ENCODE data around the gene PNMA1.

PNMA1 gene

DNA sequence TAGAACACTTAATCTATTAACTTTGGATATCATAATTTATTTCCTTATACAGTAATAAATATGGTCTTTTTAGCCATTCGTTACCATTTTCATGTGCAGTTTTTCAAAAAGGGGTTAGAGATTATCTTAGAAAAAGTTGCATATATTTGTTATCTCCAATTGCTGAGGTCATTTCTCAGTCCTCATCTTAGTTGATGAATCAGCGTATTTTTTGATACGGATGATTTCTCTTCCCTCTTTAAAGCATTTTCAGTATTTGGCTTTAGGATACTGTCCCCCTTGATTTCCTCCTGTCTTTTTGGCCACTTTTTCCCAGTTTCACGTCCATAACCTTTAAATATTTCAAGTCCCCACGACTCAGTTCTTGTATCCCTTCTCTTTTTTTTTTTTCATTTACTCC lies 47.6 kb downstream of the PNMA1 start:
- no peaks in the 10 kb centered on the region for H3K9me3 ChIP-seq (ENCODE audit: low read length)
- no peaks in the 10 kb centered on the region for H3K4me1 ChIP-seq (ENCODE audit: insufficient read depth, low read length)
- no peaks in the 10 kb centered on the region for H3K36me3 ChIP-seq (ENCODE audit: insufficient read depth, low read length)
- no peak overlapping the region for H3K9ac ChIP-seq (ENCODE audit: low read length)
- no peak overlapping the region for H3K4me3 ChIP-seq (ENCODE audit: low read depth in 1 of 2, low read length in 2 of 2)
- no peak overlapping the region for H3K27ac ChIP-seq (ENCODE audit: low read depth, low read length)
- no peaks in the 10 kb centered on the region for H3K27me3 ChIP-seq (ENCODE audit: control insufficient read depth in 1 of 2, insufficient read depth in 2 of 2, low read length in 2 of 2)

DNA sequence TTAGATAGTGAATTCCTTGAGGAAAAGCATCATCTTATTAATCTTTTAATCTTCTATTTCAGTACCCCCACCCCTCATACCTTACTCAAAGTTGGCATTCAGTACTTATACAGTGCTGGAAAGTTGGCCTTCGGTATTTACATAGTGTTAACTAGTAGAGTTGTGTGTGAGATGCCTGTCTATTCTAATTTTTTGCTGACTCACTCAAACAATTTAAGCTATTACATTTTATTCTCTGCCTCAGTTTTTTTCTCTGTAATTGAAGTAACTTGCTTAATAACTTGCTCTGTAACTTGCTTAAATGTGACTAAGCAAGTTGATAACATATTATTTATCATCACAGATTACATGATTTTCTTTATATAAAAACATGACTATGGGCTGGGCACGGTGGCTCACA lies 49.1 kb downstream of the PNMA1 start:
- no peak overlapping the region for H3K4me3 ChIP-seq (ENCODE audit: low read depth in 1 of 2, low read length in 2 of 2)

DNA sequence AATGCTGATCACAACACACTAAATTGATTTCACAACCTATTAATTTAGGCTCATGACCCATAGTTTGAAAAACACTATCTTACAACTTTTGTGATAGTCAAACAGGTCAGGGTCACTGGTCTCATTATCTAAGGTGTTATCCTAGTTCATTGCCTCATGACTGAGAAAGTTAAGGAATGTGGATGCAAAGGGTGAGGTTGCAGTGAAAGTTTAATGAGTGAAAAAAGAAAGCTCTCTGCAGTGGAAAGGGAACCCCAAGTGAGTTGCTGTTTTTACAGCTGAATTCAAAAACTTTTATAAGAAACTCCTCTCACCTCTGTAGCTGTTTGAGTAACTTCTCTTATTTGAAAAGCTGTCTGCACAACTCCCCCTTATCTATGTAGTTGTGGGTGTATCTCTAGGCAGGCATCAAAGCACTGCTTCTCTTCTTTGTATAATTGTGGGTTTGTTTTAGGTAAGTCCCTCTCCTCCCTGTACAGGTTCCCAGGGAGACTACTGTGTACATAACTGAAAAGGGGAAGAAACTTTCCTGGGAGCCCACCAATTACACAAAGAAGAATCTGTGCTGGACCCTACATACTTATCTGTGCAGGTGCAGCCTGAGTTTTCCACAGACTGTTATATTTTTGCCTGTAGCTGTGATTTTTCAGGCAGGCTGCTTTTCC lies 50.5 kb downstream of the PNMA1 start:
- Histone ChIP-seq H3K9ac (ENCODE audit: low read length) (no peak overlapping the region), H3K36me3 (ENCODE audit: insufficient read depth, low read length) (no peaks in the 10 kb centered on the region), H3K27ac (ENCODE audit: low read depth, low read length) (no peak overlapping the region), H3K4me1 (ENCODE audit: insufficient read depth, low read length) (no peaks in the 10 kb centered on the region), H3K4me3 (ENCODE audit: low read depth in 1 of 2, low read length in 2 of 2) (no peak overlapping the region), H3K9me3 (ENCODE audit: low read length) (no peaks in the 10 kb centered on the region), H3K27me3 (ENCODE audit: control insufficient read depth in 1 of 2, insufficient read depth in 2 of 2, low read length in 2 of 2) (no peaks in the 10 kb centered on the region)

More for the DNA sequence above, 49.1 kb downstream of the PNMA1 start:
- Histone ChIP-seq H3K27ac (ENCODE audit: low read depth, low read length) (no peak overlapping the region), H3K9ac (ENCODE audit: low read length) (no peak overlapping the region), H3K36me3 (ENCODE audit: insufficient read depth, low read length) (no peaks in the 10 kb centered on the region), H3K9me3 (ENCODE audit: low read length) (no peaks in the 10 kb centered on the region), H3K27me3 (ENCODE audit: control insufficient read depth in 1 of 2, insufficient read depth in 2 of 2, low read length in 2 of 2) (no peaks in the 10 kb centered on the region), H3K4me1 (ENCODE audit: insufficient read depth, low read length) (no peaks in the 10 kb centered on the region)

DNA sequence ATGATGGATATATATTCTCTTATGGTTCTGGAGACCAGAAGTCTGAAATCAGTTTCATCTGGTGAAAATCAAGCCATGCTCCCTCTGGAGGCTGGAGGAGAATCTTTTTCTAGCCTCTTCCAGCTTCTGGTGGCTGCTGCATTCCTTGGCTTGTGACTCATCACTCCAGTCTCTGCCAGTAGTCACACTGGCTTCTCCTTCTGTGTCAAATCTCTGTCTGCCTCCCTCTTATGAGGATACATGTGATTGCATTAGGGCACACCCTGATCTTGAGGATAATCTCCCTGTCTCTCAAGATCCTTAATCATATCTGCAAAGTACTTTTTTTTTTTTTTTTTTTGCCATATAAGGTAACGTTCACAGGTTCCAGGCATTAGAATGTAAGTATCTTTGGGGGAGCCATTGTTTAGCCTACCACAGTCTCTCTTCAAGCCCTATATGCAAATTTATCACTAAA lies 51.7 kb downstream of the PNMA1 start:
- H3K27me3 ChIP-seq (ENCODE audit: control insufficient read depth in 1 of 2, insufficient read depth in 2 of 2, low read length in 2 of 2): no peaks in the 10 kb centered on the region
- H3K27ac ChIP-seq (ENCODE audit: low read depth, low read length): no peak overlapping the region
- no peaks in the 10 kb centered on the region for H3K9me3 ChIP-seq (ENCODE audit: low read length)

DNA sequence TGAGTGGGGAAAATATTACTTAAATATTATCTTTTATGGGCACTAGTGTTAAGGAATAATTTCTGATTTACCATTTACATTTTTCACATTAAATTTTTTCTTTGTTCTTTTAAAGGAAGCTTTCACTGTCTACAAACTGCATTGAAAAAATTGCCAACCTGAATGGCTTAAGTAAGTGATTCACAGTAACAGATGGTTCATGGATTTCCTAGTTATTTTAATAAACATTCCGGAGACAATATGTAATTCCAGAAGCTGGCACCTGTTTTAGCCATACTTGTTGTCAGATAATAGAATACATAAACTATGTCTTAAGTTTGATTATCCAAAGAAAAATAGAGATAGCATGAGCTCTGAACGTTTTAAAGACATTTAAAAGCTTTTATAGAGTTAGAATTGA lies 52.3 kb downstream of the PNMA1 start:
- H3K36me3 ChIP-seq (ENCODE audit: insufficient read depth, low read length): no peaks in the 10 kb centered on the region

More for the DNA sequence above, 51.7 kb downstream of the PNMA1 start:
- H3K9ac ChIP-seq (ENCODE audit: low read length): no peak overlapping the region
- no peak overlapping the region for H3K4me3 ChIP-seq (ENCODE audit: low read depth in 1 of 2, low read length in 2 of 2)
- no peaks in the 10 kb centered on the region for H3K4me1 ChIP-seq (ENCODE audit: insufficient read depth, low read length)
- no peaks in the 10 kb centered on the region for H3K36me3 ChIP-seq (ENCODE audit: insufficient read depth, low read length)

More for the DNA sequence above, 52.3 kb downstream of the PNMA1 start:
- Histone ChIP-seq H3K9me3 (ENCODE audit: low read length) (no peaks in the 10 kb centered on the region), H3K4me1 (ENCODE audit: insufficient read depth, low read length) (no peaks in the 10 kb centered on the region), H3K27me3 (ENCODE audit: control insufficient read depth in 1 of 2, insufficient read depth in 2 of 2, low read length in 2 of 2) (no peaks in the 10 kb centered on the region), H3K4me3 (ENCODE audit: low read depth in 1 of 2, low read length in 2 of 2) (no peak overlapping the region), H3K9ac (ENCODE audit: low read length) (no peak overlapping the region), H3K27ac (ENCODE audit: low read depth, low read length) (no peak overlapping the region)

Measured in muscle layer of colon (tissue), 2 donors.